Mucosa of descending colon (tissue), 3 donors: ENCODE measurements around the gene NUP153. TPM values are rescaled to one million over a fixed set of nuclear protein-coding genes. Genes with fewer than 3 reads are reported as not detected.
A peak's percentile ranks its signal among the peaks of the same experiment; 100 is the strongest.
"Not testable (repeated sequence)": the region's sequence is repeated elsewhere in the genome, so short reads cannot be mapped to it uniquely, and the experiment has no call there.

Source experiments
- ATAC-seq: fragments of 200-7000 bp; cut with Tn5 transposase; one replicate; pipeline ENCODE4 v1.9.1; 2020; ENCODE audit warnings: mild to moderate bottlenecking, moderate library complexity
- DNase-seq, 3 donors: peaks; one replicate each; pipeline ENCODE4 v3.0.0-alpha.2; 2020
- H3K36me3 ChIP-seq: fragments of 200-600 bp; one replicate; pipeline ENCODE4 v1.8.0; 2021; ENCODE audit warnings: low read depth, mild to moderate bottlenecking
- H3K4me1 ChIP-seq: fragments of 200-600 bp; one replicate; pipeline ENCODE4 v1.8.0; 2021; ENCODE audit warnings: low read depth, mild to moderate bottlenecking
- H3K4me3 ChIP-seq: fragments of 200-600 bp; one replicate; pipeline ENCODE4 v1.8.0; 2021; ENCODE audit warnings: mild to moderate bottlenecking
- H3K9me3 ChIP-seq: fragments of 200-600 bp; one replicate; pipeline ENCODE4 v1.8.0; 2021; ENCODE audit warnings: mild to moderate bottlenecking
- intact Hi-C, 2 donors: fragments of 100-400 bp; cut with DNase I in 1 of 2; cut with micrococcal nuclease in 1 of 2; formaldehyde crosslinking; loops; one replicate each; pipeline versions ENCODE4 v1.11.0 to v1.11.1; 2022; cut with DNase I, micrococcal nuclease
- total RNA-seq, 3 donors: library from RNA; stranded (reverse); fragmentation: NEBNext Ultra II Directional in 2 of 3; extraction: Animal tissue kit (Norgen Biotek cat#: 25700) in 2 of 3; gene quantifications; one replicate each; pipeline versions ENCODE4 v1.2.1 to v1.2.4, GENCODE V29; 2021 to 2023
- TF ChIP-seq, protein P1 (sequence below): fragments of 200-600 bp; IDR thresholded peaks from one replicate; pipeline ENCODE4 v1.8.0; 2022; ENCODE audit warnings: antibody characterized with exemption, mild to moderate bottlenecking
- donor health status: DM: no; HTN: no; CAD: no; lungs with moderate emphysema.
- donor health status: DM: no; HTN: no; CAD: no.
- donor health status: DM: no; HTN: yes; CAD: no.

Gene NUP153
- total RNA-seq, 3 donors from 2014 or later = 29.8 to 34.0 (median 33.3) TPM

DNA sequence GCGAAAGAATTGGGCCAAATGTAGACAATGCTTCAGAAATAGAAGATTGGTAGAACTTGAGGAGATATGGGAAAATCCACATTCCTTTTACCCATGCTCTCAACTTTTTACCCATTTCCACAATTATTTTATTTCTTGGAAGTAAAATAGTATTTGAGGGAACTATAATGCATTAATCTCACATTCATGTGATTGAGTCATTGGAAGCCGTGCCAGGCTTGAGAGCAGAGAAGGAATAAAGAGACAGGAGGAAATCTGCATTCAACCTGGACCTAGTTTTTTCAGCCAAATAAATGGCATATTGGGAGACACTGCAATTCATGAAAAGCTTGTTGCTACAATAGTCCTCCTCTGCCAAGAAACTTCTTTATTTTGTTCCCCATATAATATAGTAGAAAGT is 2.8 kb upstream of the NUP153 start:
- H3K36me3 ChIP-seq = peaks cover 9% of the 10 kb centered on the region
- peaks cover 13% of the 10 kb centered on the region for H3K4me1 ChIP-seq
- DNase-seq (no peak), ATAC-seq (no peak)
- no peaks in the 10 kb centered on the region for H3K9me3 ChIP-seq
- intact Hi-C loops = no loop called here
- TF ChIP-seq, protein P1, sequence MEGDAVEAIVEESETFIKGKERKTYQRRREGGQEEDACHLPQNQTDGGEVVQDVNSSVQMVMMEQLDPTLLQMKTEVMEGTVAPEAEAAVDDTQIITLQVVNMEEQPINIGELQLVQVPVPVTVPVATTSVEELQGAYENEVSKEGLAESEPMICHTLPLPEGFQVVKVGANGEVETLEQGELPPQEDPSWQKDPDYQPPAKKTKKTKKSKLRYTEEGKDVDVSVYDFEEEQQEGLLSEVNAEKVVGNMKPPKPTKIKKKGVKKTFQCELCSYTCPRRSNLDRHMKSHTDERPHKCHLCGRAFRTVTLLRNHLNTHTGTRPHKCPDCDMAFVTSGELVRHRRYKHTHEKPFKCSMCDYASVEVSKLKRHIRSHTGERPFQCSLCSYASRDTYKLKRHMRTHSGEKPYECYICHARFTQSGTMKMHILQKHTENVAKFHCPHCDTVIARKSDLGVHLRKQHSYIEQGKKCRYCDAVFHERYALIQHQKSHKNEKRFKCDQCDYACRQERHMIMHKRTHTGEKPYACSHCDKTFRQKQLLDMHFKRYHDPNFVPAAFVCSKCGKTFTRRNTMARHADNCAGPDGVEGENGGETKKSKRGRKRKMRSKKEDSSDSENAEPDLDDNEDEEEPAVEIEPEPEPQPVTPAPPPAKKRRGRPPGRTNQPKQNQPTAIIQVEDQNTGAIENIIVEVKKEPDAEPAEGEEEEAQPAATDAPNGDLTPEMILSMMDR = no peak
- no peak overlapping the region for H3K4me3 ChIP-seq

- H3K36me3 ChIP-seq, H3K4me3 ChIP-seq, H3K9me3 ChIP-seq, intact Hi-C loops, ATAC-seq: not testable (repeated sequence)
- peak; percentile 42 to 54 (median 50) for DNase-seq
- peaks cover 23% of the 10 kb centered on the region for H3K4me1 ChIP-seq
These were observed 1.3 kb upstream of the NUP153 start for GRCh38 chr6:17708035-17708434.

DNA sequence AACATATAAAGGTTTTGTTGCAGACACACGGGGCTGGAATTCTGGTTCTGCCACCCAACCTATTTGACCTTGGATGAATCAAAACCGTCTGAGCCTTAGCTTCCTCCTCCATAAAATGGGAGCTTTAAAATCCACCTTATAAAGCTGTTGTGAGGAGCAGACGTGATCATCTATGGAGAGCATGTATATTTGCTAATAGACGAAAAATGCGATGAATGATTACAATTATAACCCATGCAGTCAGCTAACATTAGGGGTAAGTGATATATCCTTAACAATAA is 586 bp upstream of the NUP153 start:
- H3K4me1 ChIP-seq = peaks cover 23% of the 10 kb centered on the region
- H3K9me3 ChIP-seq = no peaks in the 10 kb centered on the region
- peak in 1 of 3 donors; percentile 47 for DNase-seq
- TF ChIP-seq, protein P1 = peak; percentile 6
- intact Hi-C loops = no loop called here
- ATAC-seq = no peak
- peaks cover 9% of the 10 kb centered on the region for H3K36me3 ChIP-seq
- no peak overlapping the region for H3K4me3 ChIP-seq

- TF ChIP-seq, protein P1 = no peak
- H3K4me1 ChIP-seq = peaks cover 23% of the 10 kb centered on the region
- ATAC-seq (peak; percentile 65), DNase-seq (peak; percentile 66 to 88 (median 80))
- H3K36me3 ChIP-seq = peaks cover 9% of the 10 kb centered on the region
- intact Hi-C loops = no loop called here
- peak overlapping the region; percentile 94 for H3K4me3 ChIP-seq
- H3K9me3 ChIP-seq = no peaks in the 10 kb centered on the region
These were observed 746 bp downstream of the NUP153 start for GRCh38 chr6:17705778-17706579.

DNA sequence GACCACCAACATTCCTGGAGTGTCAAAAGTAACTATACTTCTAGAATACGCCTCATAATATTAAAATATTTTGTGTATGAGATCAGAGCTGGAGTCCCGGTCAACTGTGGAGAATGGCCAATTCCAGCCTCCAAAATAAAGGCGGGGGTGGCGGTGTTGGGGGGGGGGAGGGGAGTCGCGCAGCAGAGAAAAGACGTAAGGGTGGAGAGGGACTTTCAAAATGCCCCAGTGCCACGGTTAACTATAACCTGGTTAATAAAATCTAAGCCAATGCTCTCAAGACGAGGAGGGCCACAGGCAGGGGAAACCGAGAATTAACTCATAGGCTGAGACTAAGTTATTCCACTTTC is 1.3 kb downstream of the NUP153 start:
- H3K4me1 ChIP-seq = peaks cover 23% of the 10 kb centered on the region
- peaks cover 9% of the 10 kb centered on the region for H3K36me3 ChIP-seq
- intact Hi-C loops = no loop called here
- TF ChIP-seq, protein P1 = no peak
- H3K4me3 ChIP-seq = peak overlapping the region; percentile 94
- ATAC-seq (no peak), DNase-seq (no peak)
- no peaks in the 10 kb centered on the region for H3K9me3 ChIP-seq

GRCh38 chr6:17703256-17703694 is 3.5 kb downstream of the NUP153 start:
- no peak for ATAC-seq
- DNase-seq = peak in 1 of 3 donors; percentile 6

More at GRCh38 chr6:17703256-17703694, 3.5 kb downstream of the NUP153 start:
- TF ChIP-seq, protein P1 = no peak
- no peaks in the 10 kb centered on the region for H3K9me3 ChIP-seq
- H3K4me1 ChIP-seq = peaks cover 23% of the 10 kb centered on the region
- H3K36me3 ChIP-seq = peaks cover 9% of the 10 kb centered on the region
- intact Hi-C loops = no loop called here
- H3K4me3 ChIP-seq = no peak overlapping the region
